Coronary artery (tissue), 2 donors: ENCODE measurements around the gene FOXO6.

Experiments
- DNase-seq: peaks from one replicate; pipeline ENCODE4 v3.0.0-alpha.2; 2017; ENCODE audit warnings: low spot score
- H3K27ac ChIP-seq, 2 donors: fragments of 200-600 bp; sonication (generic); one replicate each; pipeline ENCODE4 v1.5.1; 2016 to 2019
- H3K4me3 ChIP-seq: fragments of 200-600 bp; sonication (generic); 2 replicates; pipeline ENCODE4 v1.5.1; 2016; ENCODE audit warnings: mild to moderate bottlenecking, moderate library complexity
- TF ChIP-seq, protein P1 (sequence below): fragments of 200-600 bp; sonication (generic); IDR thresholded peaks from one replicate; pipeline ENCODE4 v1.5.1; 2019; ENCODE audit warnings: antibody characterized with exemption

Gene FOXO6

DNA sequence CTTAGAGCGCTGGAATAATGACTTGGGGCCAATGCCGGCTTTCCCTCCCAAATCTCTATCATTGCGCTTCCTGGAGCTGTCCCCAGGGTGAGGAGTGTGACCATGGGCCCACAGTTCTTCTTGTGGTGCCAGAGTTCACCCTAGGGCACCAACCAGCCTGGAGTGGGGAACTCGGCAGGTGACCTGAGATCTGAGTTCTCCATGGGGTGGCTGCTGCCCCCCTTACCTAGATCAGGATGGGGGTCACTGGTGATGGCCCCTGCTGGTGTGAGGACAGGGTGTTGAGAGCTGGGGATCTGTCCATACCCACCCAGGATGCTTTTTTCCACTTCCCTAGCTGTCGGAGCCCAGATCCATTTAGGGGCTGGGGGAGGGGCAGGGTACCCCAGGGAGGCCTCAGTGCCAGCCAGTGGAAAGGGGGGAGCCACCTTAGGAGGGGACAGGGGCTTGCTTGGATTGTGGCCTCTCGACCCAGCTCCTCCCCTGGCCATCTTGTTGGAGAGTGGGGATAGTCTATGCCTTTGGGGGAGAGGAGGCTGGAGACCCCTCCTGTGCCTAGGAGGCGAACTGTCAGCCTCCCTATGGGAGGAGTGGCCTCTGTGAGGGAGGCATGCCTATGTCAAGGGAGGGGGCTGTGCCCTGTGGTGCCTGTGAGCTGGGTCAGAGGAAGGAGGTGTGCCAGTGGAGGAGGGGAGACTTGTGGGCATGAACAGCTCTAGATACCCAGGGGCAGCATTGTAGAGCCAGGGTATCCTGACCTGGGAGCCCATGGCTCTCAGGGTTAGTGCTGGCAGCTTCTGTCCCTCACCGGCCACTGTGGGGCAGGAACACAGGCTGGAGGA is 1.7 kb downstream of the FOXO6 start:
- no peak for DNase-seq
- Histone ChIP-seq H3K4me3 (peak overlapping the region; percentile 86), H3K27ac (no peak overlapping the region)
- TF ChIP-seq, protein P1, sequence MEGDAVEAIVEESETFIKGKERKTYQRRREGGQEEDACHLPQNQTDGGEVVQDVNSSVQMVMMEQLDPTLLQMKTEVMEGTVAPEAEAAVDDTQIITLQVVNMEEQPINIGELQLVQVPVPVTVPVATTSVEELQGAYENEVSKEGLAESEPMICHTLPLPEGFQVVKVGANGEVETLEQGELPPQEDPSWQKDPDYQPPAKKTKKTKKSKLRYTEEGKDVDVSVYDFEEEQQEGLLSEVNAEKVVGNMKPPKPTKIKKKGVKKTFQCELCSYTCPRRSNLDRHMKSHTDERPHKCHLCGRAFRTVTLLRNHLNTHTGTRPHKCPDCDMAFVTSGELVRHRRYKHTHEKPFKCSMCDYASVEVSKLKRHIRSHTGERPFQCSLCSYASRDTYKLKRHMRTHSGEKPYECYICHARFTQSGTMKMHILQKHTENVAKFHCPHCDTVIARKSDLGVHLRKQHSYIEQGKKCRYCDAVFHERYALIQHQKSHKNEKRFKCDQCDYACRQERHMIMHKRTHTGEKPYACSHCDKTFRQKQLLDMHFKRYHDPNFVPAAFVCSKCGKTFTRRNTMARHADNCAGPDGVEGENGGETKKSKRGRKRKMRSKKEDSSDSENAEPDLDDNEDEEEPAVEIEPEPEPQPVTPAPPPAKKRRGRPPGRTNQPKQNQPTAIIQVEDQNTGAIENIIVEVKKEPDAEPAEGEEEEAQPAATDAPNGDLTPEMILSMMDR = no peak

DNA sequence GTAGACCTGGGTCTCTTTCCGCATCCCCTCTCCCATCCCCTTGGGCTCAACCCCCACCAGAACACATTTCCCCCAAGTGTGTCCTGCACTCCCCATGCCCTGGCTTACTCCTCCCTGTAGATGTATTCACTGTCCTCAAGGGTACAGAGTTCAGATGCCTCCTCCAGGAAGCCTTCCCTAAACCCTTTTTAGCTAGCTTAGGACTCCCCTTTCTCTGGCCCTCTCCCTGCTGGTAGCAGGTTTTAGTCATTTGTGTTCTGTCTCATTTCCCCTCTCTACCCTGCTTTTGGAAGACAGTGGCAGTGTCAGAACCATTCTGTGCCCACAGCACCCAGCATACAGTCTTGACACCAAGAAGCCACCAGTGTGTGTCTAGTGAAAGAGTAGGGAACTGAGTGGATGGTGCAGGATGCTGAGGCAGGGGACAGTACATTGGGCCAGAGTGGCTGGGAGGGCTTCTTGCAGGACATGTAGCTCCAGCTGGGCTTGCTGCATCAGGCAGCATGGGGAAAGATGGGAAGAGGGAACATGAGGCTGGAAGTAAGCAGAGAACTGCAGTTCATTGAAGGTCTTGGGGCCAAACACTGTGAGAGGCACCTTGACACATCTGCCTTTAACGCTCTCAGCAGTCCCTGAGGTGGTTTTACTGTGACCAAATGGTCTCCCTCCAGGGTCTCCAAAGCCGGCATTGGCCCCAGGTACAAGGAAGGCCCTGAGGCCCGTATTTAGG is 2.5 kb downstream of the FOXO6 start:
- TF ChIP-seq, protein P1 = no peak
- no peak for DNase-seq
- no peak overlapping the region for H3K27ac ChIP-seq
- no peak overlapping the region for H3K4me3 ChIP-seq

DNA sequence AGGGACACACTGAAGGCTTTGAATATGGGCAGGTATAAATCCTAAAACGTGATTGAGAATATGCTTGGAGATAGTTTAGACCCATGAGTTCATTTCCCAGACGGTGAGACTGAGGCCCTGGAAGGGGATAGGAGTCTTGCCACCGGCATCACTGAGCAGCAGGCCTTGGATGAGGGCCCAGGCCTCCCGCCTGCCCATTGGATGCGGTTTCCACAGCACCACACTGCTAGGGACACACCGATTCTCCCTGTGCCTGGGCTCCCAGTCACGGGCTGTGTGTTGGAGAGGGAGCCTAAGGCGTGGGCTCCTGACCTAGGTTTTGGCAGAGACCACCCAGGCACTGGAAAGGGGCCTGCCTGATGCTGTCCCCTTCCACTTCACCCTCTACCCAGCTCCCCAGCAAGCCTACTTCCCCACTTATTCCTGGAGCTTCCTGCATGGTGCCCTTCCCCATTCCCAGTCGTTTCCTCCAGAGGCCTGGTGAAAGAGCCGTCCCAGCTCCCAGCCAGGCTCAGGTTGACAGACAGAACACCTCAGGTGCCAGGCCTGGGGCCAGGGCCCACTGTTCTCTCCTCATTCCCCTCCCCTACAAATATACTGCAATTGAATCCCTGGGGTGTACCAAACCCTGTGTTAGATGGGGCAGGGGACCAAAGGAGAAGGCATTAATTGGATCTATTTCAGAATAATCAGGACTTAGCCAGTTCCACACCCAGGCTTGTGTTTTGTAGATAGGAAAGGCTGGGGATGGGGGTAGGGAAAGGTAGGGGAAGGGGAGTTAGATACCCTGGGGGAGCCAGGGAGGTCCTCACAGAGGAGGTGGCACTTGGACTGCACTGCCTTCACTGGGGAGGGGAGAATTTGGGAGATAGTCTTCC is 3.4 kb downstream of the FOXO6 start:
- DNase-seq = no peak
- H3K4me3 ChIP-seq = no peak overlapping the region
- TF ChIP-seq, protein P1 = no peak
- H3K27ac ChIP-seq = peak overlapping the region in 1 of 2 donors; percentile 66

DNA sequence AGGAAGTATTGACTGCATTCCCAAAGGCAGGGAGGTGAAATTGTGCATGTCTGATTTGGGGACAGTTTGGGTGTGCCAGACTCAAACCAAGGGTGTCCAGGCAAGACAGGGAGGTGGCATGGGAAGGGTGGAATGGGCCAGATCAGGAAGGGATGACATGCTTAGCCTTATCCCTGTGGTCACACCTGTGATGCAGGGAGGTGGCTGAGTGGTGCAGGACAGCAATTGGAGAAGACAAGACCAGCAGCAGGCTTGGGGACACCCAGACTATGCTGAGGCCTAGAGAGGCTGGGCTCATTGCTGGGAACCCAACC is 4.0 kb downstream of the FOXO6 start:
- no peak overlapping the region for H3K4me3 ChIP-seq
- no peak for DNase-seq
- peak overlapping the region; percentile 57 to 66 for H3K27ac ChIP-seq
- TF ChIP-seq, protein P1 = no peak

DNA sequence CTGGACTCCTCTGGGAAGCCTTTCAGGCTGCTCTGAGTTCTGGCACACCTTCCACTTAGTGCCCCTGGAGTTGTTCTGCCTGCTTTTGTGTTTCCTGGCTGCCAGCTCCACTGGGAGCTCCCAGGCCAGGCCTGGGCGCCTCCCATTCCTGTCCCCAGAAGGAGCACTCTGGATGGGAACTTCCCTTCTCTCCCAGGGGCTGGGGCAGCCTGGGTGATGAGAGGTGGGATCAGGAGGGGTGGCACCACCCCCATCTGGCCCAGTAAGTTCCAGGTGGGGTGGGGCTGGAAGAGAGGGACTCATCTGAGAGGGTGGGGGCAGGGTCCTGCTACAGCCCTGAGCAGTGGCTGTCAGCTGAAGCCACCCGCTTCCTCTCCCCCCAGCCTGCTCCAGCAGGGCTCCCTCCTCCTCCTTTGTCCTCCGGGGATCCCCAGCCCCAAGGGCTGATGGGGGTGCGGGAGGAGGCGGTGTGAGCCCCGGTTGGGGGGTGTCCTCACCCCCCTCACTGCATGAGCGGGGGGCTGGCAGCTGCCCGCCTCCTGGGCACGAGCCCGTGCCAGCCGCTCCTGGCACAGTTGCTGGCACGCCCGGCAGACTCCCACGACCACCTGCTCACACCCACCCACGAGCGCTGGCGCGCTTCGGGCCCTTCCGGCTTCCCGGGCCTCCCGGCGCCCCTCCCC is 4.7 kb downstream of the FOXO6 start:
- TF ChIP-seq, protein P1 = no peak
- no peak for DNase-seq
- Histone ChIP-seq H3K27ac (peak overlapping the region; percentile 57 to 66), H3K4me3 (peak overlapping the region; percentile 79)

DNA sequence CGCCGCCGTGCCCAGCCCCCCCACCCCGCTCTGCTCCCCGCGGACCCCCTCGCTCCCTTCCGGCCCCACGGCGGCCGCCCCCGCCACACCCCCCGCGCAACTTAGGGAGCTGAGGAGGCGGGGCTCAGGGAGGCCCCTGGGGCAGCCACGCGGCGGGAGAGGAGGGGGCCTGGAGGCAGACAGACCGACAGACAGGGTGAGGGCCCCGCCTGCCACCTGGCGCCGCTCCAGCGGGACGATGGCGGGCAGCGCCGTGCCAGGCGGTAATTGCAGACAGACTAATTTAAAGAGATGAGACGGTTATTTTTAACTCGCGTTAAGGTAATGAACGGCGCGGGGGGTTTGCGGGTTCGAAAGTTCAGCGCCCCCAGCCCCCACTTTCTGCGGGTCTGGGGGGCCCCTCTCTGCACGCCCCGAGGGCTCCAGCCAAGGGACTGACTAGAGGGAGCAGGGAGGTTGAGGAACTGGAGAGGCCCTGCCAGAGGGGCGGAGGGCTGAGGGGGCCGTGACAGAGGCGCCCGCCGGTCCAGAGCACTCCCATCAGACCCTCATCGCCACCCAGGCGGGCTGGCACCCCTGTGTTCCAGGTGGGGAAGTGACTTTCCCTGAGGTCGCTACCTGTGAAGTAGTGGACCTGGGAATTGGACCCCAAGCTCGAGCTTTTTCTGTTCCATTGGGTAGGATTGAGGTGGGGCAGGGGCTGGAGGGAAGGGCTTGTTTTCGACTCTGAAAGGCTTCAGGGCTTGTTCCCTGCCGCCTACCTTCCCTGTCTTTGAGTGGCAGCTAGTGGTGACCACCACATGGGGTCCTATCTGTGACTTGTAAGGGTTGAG is 5.4 kb downstream of the FOXO6 start:
- no peak for DNase-seq
- peak overlapping the region; percentile 57 to 66 for H3K27ac ChIP-seq

More for the DNA sequence above, 5.4 kb downstream of the FOXO6 start:
- TF ChIP-seq, protein P1 = no peak
- H3K4me3 ChIP-seq = peak overlapping the region; percentile 79
